ENCODE results near the gene SLC1A7.

The SLC1A7 gene

GRCh38 chr1:53116307-53116810 is 26.1 kb downstream of the SLC1A7 start:
- TF ChIP-seq NFRKB (IDR thresholded peaks at IDR 0.05), result no peak
- TF ChIP-seq ELF4 (IDR thresholded peaks at IDR 0.05), result no peak
- no peak for TF ChIP-seq LEF1 (IDR thresholded peaks at IDR 0.05; ENCODE audit: borderline replicate concordance)
- TF ChIP-seq SP1 (IDR thresholded peaks at IDR 0.05), result no peak
- no peak for TF ChIP-seq SUZ12 (IDR thresholded peaks at IDR 0.05)
- no peak for TF ChIP-seq ZNF384 (IDR thresholded peaks at IDR 0.05)
- TF ChIP-seq FOXM1 (IDR thresholded peaks at IDR 0.05; ENCODE audit: borderline replicate concordance), result no peak
- TF ChIP-seq HDGF (IDR thresholded peaks at IDR 0.05; ENCODE audit: borderline replicate concordance), result no peak
- no peak for TF ChIP-seq BHLHE40 (IDR thresholded peaks at IDR 0.05; ENCODE audit: borderline replicate concordance)
- POLR2A ChIA-PET, result no interaction called here
- no peak for DNase-seq (ENCODE audit: extremely low spot score)
- CTCF ChIA-PET, result no interaction called here

DNA sequence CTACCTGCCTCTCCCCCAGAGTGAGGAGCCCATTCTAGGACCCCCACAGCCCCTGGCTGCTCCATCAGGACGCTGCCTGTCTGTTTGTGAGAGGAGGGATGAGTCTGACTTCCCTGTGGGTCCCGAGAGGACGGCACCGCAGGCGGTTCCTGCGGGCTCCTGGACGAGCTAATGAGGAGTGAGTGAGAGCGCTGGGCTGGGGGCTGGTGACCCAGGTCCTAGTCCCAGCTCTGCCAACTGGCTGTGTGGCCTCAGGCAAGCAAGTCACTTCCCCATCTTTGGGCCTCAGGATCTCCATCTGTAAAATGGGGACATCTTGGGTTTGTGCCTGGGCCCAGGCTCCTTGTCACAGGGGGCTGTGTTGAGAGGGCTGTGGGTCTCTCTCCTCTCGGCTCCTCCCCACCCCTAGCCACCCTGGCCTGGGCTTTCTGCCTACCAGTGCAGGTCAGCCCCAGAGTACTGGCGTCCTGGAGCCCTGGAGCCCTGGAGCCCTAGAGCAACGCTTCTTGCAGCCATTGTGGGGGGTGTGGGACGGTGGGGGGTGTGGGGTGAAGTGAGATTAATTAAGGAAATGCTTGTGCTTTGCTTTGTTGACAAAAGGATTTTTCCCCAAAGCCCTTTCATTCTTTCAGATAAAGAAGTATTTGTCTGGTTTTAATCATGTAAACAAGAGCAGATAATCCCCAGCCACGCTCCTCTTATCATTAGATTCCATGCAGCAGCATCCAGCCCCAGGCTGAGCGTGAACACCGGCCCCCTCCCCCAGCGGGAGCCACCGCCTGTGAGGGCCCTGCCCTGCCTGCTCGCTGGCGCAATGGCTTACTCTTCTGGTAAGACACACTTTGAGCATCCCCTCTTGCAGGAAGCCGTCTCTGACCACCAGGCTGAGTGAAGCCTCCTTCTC is 26.8 kb downstream of the SLC1A7 start:
- POLR2A ChIA-PET, result no interaction called here
- CTCF ChIA-PET, result no interaction called here
- no peak for DNase-seq (ENCODE audit: extremely low spot score)
- TF ChIP-seq ELF4 (IDR thresholded peaks at IDR 0.05), result no peak
- TF ChIP-seq FOXM1 (IDR thresholded peaks at IDR 0.05; ENCODE audit: borderline replicate concordance), result no peak
- TF ChIP-seq FOXK2 (IDR thresholded peaks at IDR 0.05), result no peak
- no peak for TF ChIP-seq CTBP1 (IDR thresholded peaks at IDR 0.05; ENCODE audit: borderline replicate concordance)
- TF ChIP-seq TARDBP (IDR thresholded peaks at IDR 0.05), result no peak
- TF ChIP-seq LEF1 (IDR thresholded peaks at IDR 0.05; ENCODE audit: borderline replicate concordance), result no peak
- TF ChIP-seq NFRKB (IDR thresholded peaks at IDR 0.05), result no peak
- no peak for TF ChIP-seq ZNF384 (IDR thresholded peaks at IDR 0.05)
- no peak for TF ChIP-seq BHLHE40 (IDR thresholded peaks at IDR 0.05; ENCODE audit: borderline replicate concordance)
- TF ChIP-seq SP1 (IDR thresholded peaks at IDR 0.05), result no peak
- no peak for TF ChIP-seq HDGF (IDR thresholded peaks at IDR 0.05; ENCODE audit: borderline replicate concordance)
- TF ChIP-seq L3MBTL2 (conservative IDR thresholded peaks at IDR 0.05), result no peak
- TF ChIP-seq FOXA1 (IDR thresholded peaks at IDR 0.05), result no peak
- TF ChIP-seq SUZ12 (IDR thresholded peaks at IDR 0.05), result no peak
- TF ChIP-seq ARNT (IDR thresholded peaks at IDR 0.05), result no peak
- no peak for TF ChIP-seq PKNOX1 (IDR thresholded peaks at IDR 0.05)

DNA sequence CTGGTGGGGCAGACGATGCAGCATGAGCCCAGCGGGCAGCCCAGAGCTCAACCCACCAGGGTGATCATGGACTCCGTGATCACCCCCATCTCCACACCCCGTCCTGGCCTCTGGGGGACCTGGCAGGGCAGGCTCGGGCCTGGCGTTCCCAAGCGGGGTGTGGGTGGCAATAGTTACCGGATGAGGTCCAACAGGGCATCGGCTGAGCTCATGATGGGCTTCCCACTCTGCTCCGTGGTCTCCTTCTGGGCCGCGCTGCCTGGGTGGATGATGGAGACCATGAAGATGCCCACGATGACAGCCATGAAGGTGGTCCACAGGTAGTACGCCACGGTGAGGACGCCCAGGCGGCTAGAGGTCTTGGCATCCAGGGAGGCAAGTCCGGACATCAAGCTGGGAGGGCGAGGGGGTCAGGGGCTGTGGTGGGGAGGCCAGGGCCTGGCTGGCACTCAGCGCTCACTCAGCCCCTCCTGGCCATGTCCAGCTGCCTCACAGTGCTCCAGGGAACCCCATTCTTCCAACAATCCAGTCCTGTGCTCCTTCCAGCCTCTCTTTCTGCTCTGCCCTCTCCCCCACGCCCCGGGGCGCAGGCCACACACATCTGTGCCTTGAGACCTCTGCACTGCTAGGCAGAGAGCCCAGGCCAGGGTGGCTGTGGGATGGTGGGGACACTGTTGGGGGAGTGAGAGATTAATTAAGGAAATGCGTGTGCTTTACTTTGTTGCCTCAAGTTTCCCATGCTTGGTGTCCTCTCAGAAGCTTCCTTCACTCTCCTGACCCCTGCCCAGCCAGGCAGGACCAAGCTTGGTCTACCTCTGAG is 27.6 kb downstream of the SLC1A7 start:
- no peak for TF ChIP-seq SP1 (IDR thresholded peaks at IDR 0.05)
- no peak for TF ChIP-seq CTBP1 (IDR thresholded peaks at IDR 0.05; ENCODE audit: borderline replicate concordance)
- no peak for TF ChIP-seq TARDBP (IDR thresholded peaks at IDR 0.05)
- TF ChIP-seq HDGF (IDR thresholded peaks at IDR 0.05; ENCODE audit: borderline replicate concordance), result no peak
- no peak for TF ChIP-seq FOXK2 (IDR thresholded peaks at IDR 0.05)
- TF ChIP-seq SUZ12 (IDR thresholded peaks at IDR 0.05), result no peak
- no peak for TF ChIP-seq BHLHE40 (IDR thresholded peaks at IDR 0.05; ENCODE audit: borderline replicate concordance)
- TF ChIP-seq ELF4 (IDR thresholded peaks at IDR 0.05), result no peak
- TF ChIP-seq LEF1 (IDR thresholded peaks at IDR 0.05; ENCODE audit: borderline replicate concordance), result no peak
- TF ChIP-seq ARNT (IDR thresholded peaks at IDR 0.05), result no peak
- TF ChIP-seq NFRKB (IDR thresholded peaks at IDR 0.05), result no peak
- TF ChIP-seq FOXA1 (IDR thresholded peaks at IDR 0.05), result no peak
- no peak for TF ChIP-seq FOXM1 (IDR thresholded peaks at IDR 0.05; ENCODE audit: borderline replicate concordance)
- no peak for TF ChIP-seq ZNF384 (IDR thresholded peaks at IDR 0.05)
- TF ChIP-seq L3MBTL2 (conservative IDR thresholded peaks at IDR 0.05), result no peak
- TF ChIP-seq PKNOX1 (IDR thresholded peaks at IDR 0.05), result no peak
- CTCF ChIA-PET, result no interaction called here
- POLR2A ChIA-PET, result interaction anchor here (1.1 kb wide), 1 partner anchor 9 kb away, joined by 3 read pairs; no protein-coding TSS in a partner anchor
- no peak for DNase-seq (ENCODE audit: extremely low spot score)

GRCh38 chr1:53114090-53114489 is 28.3 kb downstream of the SLC1A7 start:
- TF ChIP-seq FOXA1 (IDR thresholded peaks at IDR 0.05) (no peak), SUZ12 (IDR thresholded peaks at IDR 0.05) (no peak), CTBP1 (IDR thresholded peaks at IDR 0.05; ENCODE audit: borderline replicate concordance) (no peak), SP1 (IDR thresholded peaks at IDR 0.05) (no peak), L3MBTL2 (conservative IDR thresholded peaks at IDR 0.05) (no peak)
- CTCF ChIA-PET, result no interaction called here
- POLR2A ChIA-PET, result interaction anchor here (1.1 kb wide), 1 partner anchor 10 kb away, joined by 3 read pairs; no protein-coding TSS in a partner anchor
- no peak for DNase-seq (ENCODE audit: extremely low spot score)

- POLR2A ChIA-PET, result no interaction called here
Observed at GRCh38 chr1:53112861-53113260, 29.6 kb downstream of the SLC1A7 start.

More at GRCh38 chr1:53112861-53113260, 29.6 kb downstream of the SLC1A7 start:
- CTCF ChIA-PET, result no interaction called here
- no peak for DNase-seq (ENCODE audit: extremely low spot score)
- TF ChIP-seq FOXM1 (IDR thresholded peaks at IDR 0.05; ENCODE audit: borderline replicate concordance) (no peak), FOXK2 (IDR thresholded peaks at IDR 0.05) (no peak), ARNT (IDR thresholded peaks at IDR 0.05) (no peak), CTBP1 (IDR thresholded peaks at IDR 0.05; ENCODE audit: borderline replicate concordance) (no peak), SUZ12 (IDR thresholded peaks at IDR 0.05) (no peak), TARDBP (IDR thresholded peaks at IDR 0.05) (no peak), ZNF384 (IDR thresholded peaks at IDR 0.05) (no peak), PKNOX1 (IDR thresholded peaks at IDR 0.05) (no peak), ELF4 (IDR thresholded peaks at IDR 0.05) (no peak), LEF1 (IDR thresholded peaks at IDR 0.05; ENCODE audit: borderline replicate concordance) (no peak), BHLHE40 (IDR thresholded peaks at IDR 0.05; ENCODE audit: borderline replicate concordance) (no peak), HDGF (IDR thresholded peaks at IDR 0.05; ENCODE audit: borderline replicate concordance) (no peak), NFRKB (IDR thresholded peaks at IDR 0.05) (no peak)

Measured in HEK293T (cell line).